GM12874 (cell line): ENCODE results near the gene FIGNL1.

Source experiments
- CTCF ChIP-seq: IDR thresholded peaks from 2 replicates; pipeline ENCODE4 v1.5.1; 2011; ENCODE audit warnings: low read depth, mild to moderate bottlenecking, control low read depth, low read length, moderate library complexity; ENCODE audit not compliant: insufficient read depth

The FIGNL1 gene

DNA sequence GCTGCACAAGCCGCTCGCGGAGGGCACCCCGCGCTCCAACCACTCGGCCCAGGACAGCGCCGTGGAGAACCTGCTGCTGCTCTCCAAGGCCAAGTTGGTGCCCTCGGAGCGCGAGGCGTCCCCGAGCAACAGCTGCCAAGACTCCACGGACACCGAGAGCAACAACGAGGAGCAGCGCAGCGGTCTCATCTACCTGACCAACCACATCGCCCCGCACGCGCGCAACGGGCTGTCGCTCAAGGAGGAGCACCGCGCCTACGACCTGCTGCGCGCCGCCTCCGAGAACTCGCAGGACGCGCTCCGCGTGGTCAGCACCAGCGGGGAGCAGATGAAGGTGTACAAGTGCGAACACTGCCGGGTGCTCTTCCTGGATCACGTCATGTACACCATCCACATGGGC is 50.0 kb downstream of the FIGNL1 start:
- no peak for TF ChIP-seq CTCF

- no peak for TF ChIP-seq CTCF
These were observed 50.5 kb downstream of the FIGNL1 start for GRCh38 chr7:50399635-50400034.

DNA sequence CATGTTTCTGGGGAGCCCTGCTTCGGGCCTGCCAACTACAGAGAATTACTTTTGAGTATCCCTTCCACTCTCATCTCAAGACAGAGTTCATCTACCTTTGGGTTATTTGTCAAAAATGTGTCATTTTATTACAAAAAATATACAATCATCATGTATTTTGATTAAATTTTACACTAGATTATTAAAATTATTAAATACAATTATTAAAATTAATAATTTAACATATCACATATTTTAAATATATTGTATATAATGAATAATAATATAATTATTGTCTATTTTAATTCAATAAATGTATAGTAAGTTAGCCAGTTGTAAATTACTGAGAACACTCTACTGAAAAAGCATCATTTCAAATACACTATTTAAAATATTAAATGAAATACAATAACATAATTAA is 50.9 kb downstream of the FIGNL1 start:
- no peak for TF ChIP-seq CTCF

GRCh38 chr7:50397971-50398324 is 52.2 kb downstream of the FIGNL1 start:
- no peak for TF ChIP-seq CTCF

DNA sequence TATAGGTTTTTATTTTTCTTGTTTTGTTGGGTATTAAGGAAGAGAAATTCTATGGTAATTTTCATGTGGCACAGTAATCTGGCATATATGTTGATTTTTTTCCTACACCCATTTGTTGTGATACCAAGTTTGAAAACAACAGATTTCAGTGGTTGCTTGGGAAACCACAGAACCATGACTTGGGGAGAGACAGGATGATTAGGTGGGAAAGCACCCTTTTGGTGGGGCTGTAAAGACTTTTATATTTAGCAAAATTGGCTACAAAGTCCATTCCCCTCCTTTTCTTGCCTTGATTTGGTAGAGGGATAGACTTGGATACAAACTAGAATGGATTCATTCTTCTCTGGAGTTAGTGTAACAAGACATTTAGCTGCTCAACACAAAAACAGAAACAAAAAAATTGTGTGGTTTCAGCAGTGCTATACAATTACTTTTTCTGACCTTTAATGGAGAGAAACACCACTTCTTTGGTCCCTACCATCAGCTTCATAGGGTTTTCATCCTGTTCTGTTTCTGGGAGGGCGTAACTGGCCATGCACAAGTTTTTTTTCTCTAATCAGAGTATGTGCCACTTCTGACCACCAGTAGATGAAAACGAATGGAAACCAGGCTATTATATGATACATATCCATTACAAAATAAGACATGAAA is 52.7 kb downstream of the FIGNL1 start:
- no peak for TF ChIP-seq CTCF

GRCh38 chr7:50396856-50397255 is 53.3 kb downstream of the FIGNL1 start:
- TF ChIP-seq CTCF = no peak

DNA sequence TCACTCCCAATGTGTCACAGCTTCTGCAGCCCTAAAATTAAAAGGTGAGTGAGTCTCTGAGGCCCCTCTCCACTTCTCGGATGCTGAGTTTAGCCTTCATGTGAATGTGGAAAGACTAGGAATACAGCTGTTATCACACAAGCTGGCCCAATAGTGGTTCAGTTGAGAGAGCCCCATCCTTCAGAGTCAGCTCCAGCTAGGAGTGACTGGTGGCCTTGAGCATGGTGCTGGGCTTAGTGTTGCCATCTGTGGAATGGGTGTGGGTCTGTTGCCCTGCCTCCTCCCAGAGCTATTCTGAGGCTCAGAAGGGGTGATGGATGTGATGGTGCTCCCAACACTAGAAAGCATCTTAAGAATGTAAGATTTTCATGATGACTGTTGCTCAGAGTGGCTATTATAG is 55.8 kb downstream of the FIGNL1 start:
- no peak for TF ChIP-seq CTCF
